GM23338 (cell line): ENCODE measurements around the gene AFF2. TPM values are rescaled to one million over a fixed set of nuclear protein-coding genes. Genes with fewer than 3 reads are reported as not detected.

Experiments
- ATAC-seq: fragments of 200-7000 bp; cut with Tn5 transposase; 3 replicates; pipeline ENCODE4 v1.9.1; 2020
- DNase-seq: peaks from one replicate; pipeline ENCODE4 v3.0.0-alpha.2; 2015; ENCODE audit warnings: low spot score
- H2AFZ ChIP-seq: fragments of 200-600 bp; sonication (generic); 2 replicates; pipeline ENCODE4 v1.8.0; 2016; ENCODE audit warnings: antibody characterized with exemption, mild to moderate bottlenecking, moderate library complexity
- H3F3A ChIP-seq: fragments of 200-600 bp; sonication (generic); replicated peaks from 2 replicates; pipeline ENCODE4 v1.8.0; 2017; ENCODE audit warnings: antibody characterized with exemption, mixed run types, low read depth
- H3K27ac ChIP-seq: fragments of 200-600 bp; sonication (generic); 2 replicates; pipeline ENCODE4 v1.6.1; 2016; ENCODE audit warnings: low read depth
- H3K27me3 ChIP-seq: fragments of 200-600 bp; sonication (generic); 2 replicates; pipeline ENCODE4 v1.8.0; 2016; ENCODE audit warnings: mild to moderate bottlenecking, mixed run types, moderate library complexity; ENCODE audit not compliant: insufficient read depth
- H3K36me3 ChIP-seq: fragments of 200-600 bp; sonication (generic); 2 replicates; pipeline ENCODE4 v1.8.0; 2016; ENCODE audit warnings: mild to moderate bottlenecking; ENCODE audit not compliant: insufficient read depth
- H3K4me1 ChIP-seq: fragments of 200-600 bp; sonication (generic); 2 replicates; pipeline ENCODE4 v1.8.0; 2016; ENCODE audit warnings: mild to moderate bottlenecking, moderate library complexity; ENCODE audit not compliant: insufficient read depth
- H3K4me2 ChIP-seq: fragments of 200-600 bp; sonication (generic); 2 replicates; pipeline ENCODE4 v1.7.1; 2017; ENCODE audit warnings: mixed run types
- H3K4me3 ChIP-seq: fragments of 200-600 bp; sonication (generic); 2 replicates; pipeline ENCODE4 v1.6.1; 2016; ENCODE audit warnings: mixed run types
- H3K79me2 ChIP-seq: fragments of 200-600 bp; sonication (generic); replicated peaks from 2 replicates; pipeline ENCODE4 v1.8.0; 2017; ENCODE audit warnings: mild to moderate bottlenecking; ENCODE audit not compliant: insufficient read depth
- H3K9me2 ChIP-seq: fragments of 200-600 bp; sonication (generic); 2 replicates; pipeline ENCODE4 v1.8.0; 2017; ENCODE audit not compliant: insufficient read depth
- H4K20me1 ChIP-seq: fragments of 200-600 bp; sonication (generic); replicated peaks from 2 replicates; pipeline ENCODE4 v1.8.0; 2017; ENCODE audit warnings: mild to moderate bottlenecking; ENCODE audit not compliant: insufficient read depth
- H3K27ac Mint-ChIP-seq: 2 replicates; pipeline ENCODE4 v1.8.0; 2020; ENCODE audit warnings: inconsistent platforms, mild to moderate bottlenecking, moderate library complexity, mixed read lengths
- H3K27me3 Mint-ChIP-seq: 3 replicates; pipeline ENCODE4 v1.8.0; 2022; ENCODE audit warnings: low read depth, mild to moderate bottlenecking, moderate library complexity, mixed read lengths, inconsistent platforms; ENCODE audit not compliant: insufficient read depth, poor library complexity
- H3K36me3 Mint-ChIP-seq: 3 replicates; pipeline ENCODE4 v1.8.0; 2021; ENCODE audit warnings: low read depth, mild to moderate bottlenecking, inconsistent platforms, moderate library complexity, mixed read lengths
- H3K4me1 Mint-ChIP-seq: 3 replicates; pipeline ENCODE4 v1.8.0; 2020; ENCODE audit warnings: mild to moderate bottlenecking, inconsistent platforms, mixed read lengths
- H3K4me3 Mint-ChIP-seq: 3 replicates; pipeline ENCODE4 v1.8.0; 2021; ENCODE audit warnings: moderate library complexity, mild to moderate bottlenecking, inconsistent platforms, mixed read lengths
- H3K9me3 Mint-ChIP-seq: 3 replicates; pipeline ENCODE4 v1.8.0; 2020; ENCODE audit warnings: moderate library complexity, mild to moderate bottlenecking, inconsistent platforms, mixed read lengths
- CREB1 ChIP-seq: fragments of 250-450 bp; sonication (Bioruptor Pico); IDR thresholded peaks from 2 replicates; pipeline ENCODE4 v1.5.0; 2020; ENCODE audit warnings: low read depth, mild to moderate bottlenecking, moderate library complexity
- EZH2 ChIP-seq: fragments of 200-600 bp; sonication (generic); IDR thresholded peaks from one replicate; pipeline ENCODE4 v1.8.0; 2017; ENCODE audit warnings: antibody characterized with exemption, mild to moderate bottlenecking, low read depth; ENCODE audit not compliant: unreplicated experiment
- EZH2phosphoT487 ChIP-seq: fragments of 200-600 bp; sonication (generic); IDR thresholded peaks from one replicate; pipeline ENCODE4 v1.8.1; 2018; ENCODE audit warnings: antibody characterized with exemption; ENCODE audit not compliant: unreplicated experiment
- ZNF114 ChIP-seq: fragments of 250-450 bp; sonication (Bioruptor Pico); IDR thresholded peaks from 2 replicates; pipeline ENCODE4 v1.5.0; 2020; ENCODE audit warnings: mild to moderate bottlenecking, moderate library complexity
- ZNF462 ChIP-seq: fragments of 250-450 bp; sonication (Bioruptor Pico); IDR thresholded peaks from 2 replicates; pipeline ENCODE4 v1.5.0; 2020; ENCODE audit warnings: mild to moderate bottlenecking, moderate library complexity
- polyA plus RNA-seq: library from polyadenylated mRNA; unstranded; fragments of >200 nt; fragmentation: Nextera tagmentation; extraction: Ambion mirVana; gene quantifications from 2 replicates; pipeline ENCODE4 v1.2.1, GENCODE V29; 2016
- total RNA-seq: library from RNA; depleted of rRNA; stranded (reverse); fragments of >200 nt; shearing (Covaris generic); gene quantifications from 2 replicates; pipeline ENCODE4 v1.2.3, GENCODE V29; 2014
- TF ChIP-seq, protein P1 (sequence below): IDR thresholded peaks from one replicate; pipeline ENCODE4 v1.6.1; 2018; ENCODE audit warnings: antibody characterized with exemption; ENCODE audit not compliant: unreplicated experiment
- TF ChIP-seq, protein P2 (sequence below), 2 experiments: fragments of 200-600 bp in 1 of 2; sonication (generic) in 1 of 2; conservative IDR thresholded peaks; 2 replicates each; pipeline versions ENCODE4 v1.5.1 to v1.6.1; 2016 to 2017; ENCODE audit warnings: antibody characterized with exemption in 2 of 2, low read depth in 2 of 2, mild to moderate bottlenecking in 2 of 2, moderate library complexity in 1 of 2
- TF ChIP-seq, protein P3 (sequence below): IDR thresholded peaks from 2 replicates; pipeline ENCODE4 v1.6.1; 2016; ENCODE audit warnings: antibody characterized with exemption

AFF2 gene
- total and polyA plus RNA-seq, 2 experiments from 2014 or later, result 1.6 to 5.8 TPM

DNA sequence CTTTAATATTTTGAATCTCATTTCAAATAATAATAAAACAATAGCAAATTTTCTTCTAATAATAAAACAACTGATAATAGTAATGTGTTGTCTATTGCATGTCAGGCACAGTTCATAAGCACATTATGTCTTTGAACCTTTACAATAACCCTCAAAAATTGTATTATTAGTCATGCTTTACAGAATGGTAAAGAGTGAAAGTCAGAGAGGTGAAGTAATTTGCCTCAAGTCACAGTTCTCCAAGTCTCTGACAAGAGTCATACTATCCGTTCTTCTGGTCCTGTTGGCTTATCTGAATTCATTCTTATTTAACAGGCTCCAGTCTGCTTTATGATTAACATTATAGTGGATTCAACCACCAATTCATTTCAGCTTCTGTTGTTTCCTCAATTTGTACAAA, 313.0 kb downstream of the AFF2 start (continued):
- TF ChIP-seq, protein P1, sequence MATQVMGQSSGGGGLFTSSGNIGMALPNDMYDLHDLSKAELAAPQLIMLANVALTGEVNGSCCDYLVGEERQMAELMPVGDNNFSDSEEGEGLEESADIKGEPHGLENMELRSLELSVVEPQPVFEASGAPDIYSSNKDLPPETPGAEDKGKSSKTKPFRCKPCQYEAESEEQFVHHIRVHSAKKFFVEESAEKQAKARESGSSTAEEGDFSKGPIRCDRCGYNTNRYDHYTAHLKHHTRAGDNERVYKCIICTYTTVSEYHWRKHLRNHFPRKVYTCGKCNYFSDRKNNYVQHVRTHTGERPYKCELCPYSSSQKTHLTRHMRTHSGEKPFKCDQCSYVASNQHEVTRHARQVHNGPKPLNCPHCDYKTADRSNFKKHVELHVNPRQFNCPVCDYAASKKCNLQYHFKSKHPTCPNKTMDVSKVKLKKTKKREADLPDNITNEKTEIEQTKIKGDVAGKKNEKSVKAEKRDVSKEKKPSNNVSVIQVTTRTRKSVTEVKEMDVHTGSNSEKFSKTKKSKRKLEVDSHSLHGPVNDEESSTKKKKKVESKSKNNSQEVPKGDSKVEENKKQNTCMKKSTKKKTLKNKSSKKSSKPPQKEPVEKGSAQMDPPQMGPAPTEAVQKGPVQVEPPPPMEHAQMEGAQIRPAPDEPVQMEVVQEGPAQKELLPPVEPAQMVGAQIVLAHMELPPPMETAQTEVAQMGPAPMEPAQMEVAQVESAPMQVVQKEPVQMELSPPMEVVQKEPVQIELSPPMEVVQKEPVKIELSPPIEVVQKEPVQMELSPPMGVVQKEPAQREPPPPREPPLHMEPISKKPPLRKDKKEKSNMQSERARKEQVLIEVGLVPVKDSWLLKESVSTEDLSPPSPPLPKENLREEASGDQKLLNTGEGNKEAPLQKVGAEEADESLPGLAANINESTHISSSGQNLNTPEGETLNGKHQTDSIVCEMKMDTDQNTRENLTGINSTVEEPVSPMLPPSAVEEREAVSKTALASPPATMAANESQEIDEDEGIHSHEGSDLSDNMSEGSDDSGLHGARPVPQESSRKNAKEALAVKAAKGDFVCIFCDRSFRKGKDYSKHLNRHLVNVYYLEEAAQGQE, result no peak

GRCh38 chrX:148813967-148814366, 313.6 kb downstream of the AFF2 start:
- no peak for ATAC-seq
- no peaks in the 10 kb centered on the region for H3K36me3 Mint-ChIP-seq
- H3K4me3 Mint-ChIP-seq, result no peak overlapping the region
- no peaks in the 10 kb centered on the region for H3K79me2 ChIP-seq
- no peaks in the 10 kb centered on the region for H3K27me3 ChIP-seq
- no peaks in the 10 kb centered on the region for H3K4me1 ChIP-seq
- H4K20me1 ChIP-seq, result no peaks in the 10 kb centered on the region
- H3K4me2 ChIP-seq, result no peak overlapping the region
- no peaks in the 10 kb centered on the region for H3F3A ChIP-seq
- H3K9me2 ChIP-seq, result no peaks in the 10 kb centered on the region
- H3K27me3 Mint-ChIP-seq, result no peaks in the 10 kb centered on the region
- H3K9me3 Mint-ChIP-seq, result no peaks in the 10 kb centered on the region
- H3K4me1 Mint-ChIP-seq, result peaks cover 17% of the 10 kb centered on the region
- no peaks in the 10 kb centered on the region for H3K36me3 ChIP-seq
- no peak for DNase-seq
- H3K27ac ChIP-seq, result no peak overlapping the region
- no peak overlapping the region for H3K4me3 ChIP-seq
- no peak overlapping the region for H3K27ac Mint-ChIP-seq
- no peak overlapping the region for H2AFZ ChIP-seq
- TF ChIP-seq CREB1 (CRISPR knock-in tag), result no peak
- TF ChIP-seq, protein P1, result no peak
- TF ChIP-seq EZH2phosphoT487, result no peak
- no peak for TF ChIP-seq ZNF114 (CRISPR knock-in tag)
- TF ChIP-seq, protein P2, sequence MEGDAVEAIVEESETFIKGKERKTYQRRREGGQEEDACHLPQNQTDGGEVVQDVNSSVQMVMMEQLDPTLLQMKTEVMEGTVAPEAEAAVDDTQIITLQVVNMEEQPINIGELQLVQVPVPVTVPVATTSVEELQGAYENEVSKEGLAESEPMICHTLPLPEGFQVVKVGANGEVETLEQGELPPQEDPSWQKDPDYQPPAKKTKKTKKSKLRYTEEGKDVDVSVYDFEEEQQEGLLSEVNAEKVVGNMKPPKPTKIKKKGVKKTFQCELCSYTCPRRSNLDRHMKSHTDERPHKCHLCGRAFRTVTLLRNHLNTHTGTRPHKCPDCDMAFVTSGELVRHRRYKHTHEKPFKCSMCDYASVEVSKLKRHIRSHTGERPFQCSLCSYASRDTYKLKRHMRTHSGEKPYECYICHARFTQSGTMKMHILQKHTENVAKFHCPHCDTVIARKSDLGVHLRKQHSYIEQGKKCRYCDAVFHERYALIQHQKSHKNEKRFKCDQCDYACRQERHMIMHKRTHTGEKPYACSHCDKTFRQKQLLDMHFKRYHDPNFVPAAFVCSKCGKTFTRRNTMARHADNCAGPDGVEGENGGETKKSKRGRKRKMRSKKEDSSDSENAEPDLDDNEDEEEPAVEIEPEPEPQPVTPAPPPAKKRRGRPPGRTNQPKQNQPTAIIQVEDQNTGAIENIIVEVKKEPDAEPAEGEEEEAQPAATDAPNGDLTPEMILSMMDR (conservative IDR thresholded peaks at IDR 0.05; ENCODE audit: low read depth in 2 of 2), result no peak
- TF ChIP-seq EZH2, result no peak
- no peak for TF ChIP-seq ZNF462
- TF ChIP-seq, protein P3, sequence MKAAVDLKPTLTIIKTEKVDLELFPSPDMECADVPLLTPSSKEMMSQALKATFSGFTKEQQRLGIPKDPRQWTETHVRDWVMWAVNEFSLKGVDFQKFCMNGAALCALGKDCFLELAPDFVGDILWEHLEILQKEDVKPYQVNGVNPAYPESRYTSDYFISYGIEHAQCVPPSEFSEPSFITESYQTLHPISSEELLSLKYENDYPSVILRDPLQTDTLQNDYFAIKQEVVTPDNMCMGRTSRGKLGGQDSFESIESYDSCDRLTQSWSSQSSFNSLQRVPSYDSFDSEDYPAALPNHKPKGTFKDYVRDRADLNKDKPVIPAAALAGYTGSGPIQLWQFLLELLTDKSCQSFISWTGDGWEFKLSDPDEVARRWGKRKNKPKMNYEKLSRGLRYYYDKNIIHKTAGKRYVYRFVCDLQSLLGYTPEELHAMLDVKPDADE, result no peak
